Measurements from ENCODE around the gene SRGAP2C. TPM values are rescaled to one million over a fixed set of nuclear protein-coding genes. Genes with fewer than 3 reads are reported as not detected.
"Not testable (repeated sequence)": the region's sequence is repeated elsewhere in the genome, so short reads cannot be mapped to it uniquely, and the experiment has no call there.

SRGAP2C gene
- total and polyA plus RNA-seq, 4 donors = 26.2 to 56.5 (median 33.2) TPM

GRCh38 chr1:121344355-121344754 lies 159.6 kb downstream of the SRGAP2C start:
- not testable (repeated sequence) for H3K36me3 ChIP-seq (ENCODE audit: control insufficient read depth, insufficient read depth, low read length); H3K4me3 ChIP-seq (ENCODE audit: low read depth, low read length); H3K9me3 ChIP-seq (ENCODE audit: control insufficient read depth, insufficient read depth, low read length); H3K27me3 ChIP-seq (ENCODE audit: control insufficient read depth, insufficient read depth, low read length); DNase-seq (ENCODE audit: low read depth in 4 of 6, low spot score in 6 of 6); H3K4me1 ChIP-seq (ENCODE audit: control insufficient read depth, insufficient read depth, low read length); H3K27ac ChIP-seq (ENCODE audit: low read depth, low read length)
- WGBS (ENCODE audit: insufficient coverage) = no CpG with 5 or more reads among the region's 3 CpGs

GRCh38 chr1:121346654-121347053 lies 161.9 kb downstream of the SRGAP2C start:
- WGBS (ENCODE audit: insufficient coverage) = no CpG with 5 or more reads among the region's 3 CpGs
- not testable (repeated sequence) for H3K27ac ChIP-seq (ENCODE audit: low read depth, low read length); H3K9me3 ChIP-seq (ENCODE audit: control insufficient read depth, insufficient read depth, low read length); DNase-seq (ENCODE audit: low read depth in 4 of 6, low spot score in 6 of 6); H3K4me3 ChIP-seq (ENCODE audit: low read depth, low read length); H3K36me3 ChIP-seq (ENCODE audit: control insufficient read depth, insufficient read depth, low read length); H3K4me1 ChIP-seq (ENCODE audit: control insufficient read depth, insufficient read depth, low read length); H3K27me3 ChIP-seq (ENCODE audit: control insufficient read depth, insufficient read depth, low read length)

- H3K27ac ChIP-seq (ENCODE audit: low read depth, low read length); H3K27me3 ChIP-seq (ENCODE audit: control insufficient read depth, insufficient read depth, low read length); H3K4me3 ChIP-seq (ENCODE audit: low read depth, low read length); H3K4me1 ChIP-seq (ENCODE audit: control insufficient read depth, insufficient read depth, low read length); H3K36me3 ChIP-seq (ENCODE audit: control insufficient read depth, insufficient read depth, low read length); H3K9me3 ChIP-seq (ENCODE audit: control insufficient read depth, insufficient read depth, low read length): not testable (repeated sequence)
- WGBS (ENCODE audit: insufficient coverage) = no CpG with 5 or more reads among the region's 5 CpGs
- DNase-seq (ENCODE audit: low read depth in 4 of 6, low spot score in 6 of 6) = peak in 1 of 6 donors; percentile 8
Observed at GRCh38 chr1:121347476-121347875, 162.7 kb downstream of the SRGAP2C start.

- no CpG with 5 or more reads among the region's 1 CpG for WGBS (ENCODE audit: insufficient coverage)
- not testable (repeated sequence) for H3K27ac ChIP-seq (ENCODE audit: low read depth, low read length); H3K4me3 ChIP-seq (ENCODE audit: low read depth, low read length); H3K36me3 ChIP-seq (ENCODE audit: control insufficient read depth, insufficient read depth, low read length); H3K4me1 ChIP-seq (ENCODE audit: control insufficient read depth, insufficient read depth, low read length); H3K27me3 ChIP-seq (ENCODE audit: control insufficient read depth, insufficient read depth, low read length); DNase-seq (ENCODE audit: low read depth in 4 of 6, low spot score in 6 of 6); H3K9me3 ChIP-seq (ENCODE audit: control insufficient read depth, insufficient read depth, low read length)
Observed at GRCh38 chr1:121348115-121348514, 163.3 kb downstream of the SRGAP2C start.

- H3K4me3 ChIP-seq (ENCODE audit: low read depth, low read length); H3K4me1 ChIP-seq (ENCODE audit: control insufficient read depth, insufficient read depth, low read length); H3K27me3 ChIP-seq (ENCODE audit: control insufficient read depth, insufficient read depth, low read length); H3K36me3 ChIP-seq (ENCODE audit: control insufficient read depth, insufficient read depth, low read length); H3K27ac ChIP-seq (ENCODE audit: low read depth, low read length); H3K9me3 ChIP-seq (ENCODE audit: control insufficient read depth, insufficient read depth, low read length); DNase-seq (ENCODE audit: low read depth in 4 of 6, low spot score in 6 of 6): not testable (repeated sequence)
- no CpG with 5 or more reads among the region's 4 CpGs for WGBS (ENCODE audit: insufficient coverage)
Observed at GRCh38 chr1:121349332-121349967, 164.7 kb downstream of the SRGAP2C start.

- no CpG with 5 or more reads among the region's 5 CpGs for WGBS (ENCODE audit: insufficient coverage)
- H3K4me1 ChIP-seq (ENCODE audit: control insufficient read depth, insufficient read depth, low read length); H3K36me3 ChIP-seq (ENCODE audit: control insufficient read depth, insufficient read depth, low read length); H3K27me3 ChIP-seq (ENCODE audit: control insufficient read depth, insufficient read depth, low read length); DNase-seq (ENCODE audit: low read depth in 4 of 6, low spot score in 6 of 6); H3K9me3 ChIP-seq (ENCODE audit: control insufficient read depth, insufficient read depth, low read length); H3K4me3 ChIP-seq (ENCODE audit: low read depth, low read length); H3K27ac ChIP-seq (ENCODE audit: low read depth, low read length): not testable (repeated sequence)
Observed at GRCh38 chr1:121355711-121356420, 171.1 kb downstream of the SRGAP2C start.

GRCh38 chr1:121356819-121357218 lies 172.0 kb downstream of the SRGAP2C start:
- not testable (repeated sequence) for H3K36me3 ChIP-seq (ENCODE audit: control insufficient read depth, insufficient read depth, low read length); DNase-seq (ENCODE audit: low read depth in 4 of 6, low spot score in 6 of 6); H3K4me3 ChIP-seq (ENCODE audit: low read depth, low read length); H3K4me1 ChIP-seq (ENCODE audit: control insufficient read depth, insufficient read depth, low read length); H3K27me3 ChIP-seq (ENCODE audit: control insufficient read depth, insufficient read depth, low read length); H3K27ac ChIP-seq (ENCODE audit: low read depth, low read length); H3K9me3 ChIP-seq (ENCODE audit: control insufficient read depth, insufficient read depth, low read length)
- no CpG with 5 or more reads among the region's 2 CpGs for WGBS (ENCODE audit: insufficient coverage)

- H3K4me1 ChIP-seq (ENCODE audit: control insufficient read depth, insufficient read depth, low read length); H3K27ac ChIP-seq (ENCODE audit: low read depth, low read length); H3K36me3 ChIP-seq (ENCODE audit: control insufficient read depth, insufficient read depth, low read length); H3K27me3 ChIP-seq (ENCODE audit: control insufficient read depth, insufficient read depth, low read length); H3K9me3 ChIP-seq (ENCODE audit: control insufficient read depth, insufficient read depth, low read length); H3K4me3 ChIP-seq (ENCODE audit: low read depth, low read length); DNase-seq (ENCODE audit: low read depth in 4 of 6, low spot score in 6 of 6): not testable (repeated sequence)
- no CpG with 5 or more reads among the region's 1 CpG for WGBS (ENCODE audit: insufficient coverage)
Observed at GRCh38 chr1:121360531-121360930, 175.8 kb downstream of the SRGAP2C start.

GRCh38 chr1:121361451-121362233 lies 176.9 kb downstream of the SRGAP2C start:
- not testable (repeated sequence) for H3K4me1 ChIP-seq (ENCODE audit: control insufficient read depth, insufficient read depth, low read length); H3K4me3 ChIP-seq (ENCODE audit: low read depth, low read length); H3K27ac ChIP-seq (ENCODE audit: low read depth, low read length); H3K36me3 ChIP-seq (ENCODE audit: control insufficient read depth, insufficient read depth, low read length); DNase-seq (ENCODE audit: low read depth in 4 of 6, low spot score in 6 of 6); H3K9me3 ChIP-seq (ENCODE audit: control insufficient read depth, insufficient read depth, low read length); H3K27me3 ChIP-seq (ENCODE audit: control insufficient read depth, insufficient read depth, low read length)
- WGBS (ENCODE audit: insufficient coverage) = no CpG with 5 or more reads among the region's 7 CpGs

Measured in spinal cord (tissue), 10 donors.